ENCODE results near the gene TMEM51. TPM values are rescaled to one million over a fixed set of nuclear protein-coding genes. Genes with fewer than 3 reads are reported as not detected.
A peak's percentile ranks its signal among the peaks of the same experiment; 100 is the strongest.

TMEM51 gene
- total and polyA plus RNA-seq, 9 donors = 5.0 to 12.1 (median 8.0) TPM

- Histone ChIP-seq H3K27ac (ENCODE audit: low read length) (no peak overlapping the region), H3K4me1 (ENCODE audit: control insufficient read depth, insufficient read depth, low read length) (peaks cover 41% of the 10 kb centered on the region), H3K27me3 (ENCODE audit: control insufficient read depth, insufficient read depth, low read length) (no peaks in the 10 kb centered on the region), H3K36me3 (ENCODE audit: control insufficient read depth, insufficient read depth, low read length) (no peaks in the 10 kb centered on the region), H3K4me3 (ENCODE audit: low read length) (no peak overlapping the region), H3K9me3 (replicated peaks; ENCODE audit: control insufficient read depth, low read depth, low read length) (no peaks in the 10 kb centered on the region)
- 67% methylated on average over 5 of the region's 13 CpGs for WGBS (ENCODE audit: insufficient coverage)
- no peak for DNase-seq
Observed at GRCh38 chr1:15191770-15192169, 38.2 kb downstream of the TMEM51 start.

- 79% methylated on average over 9 of the region's 12 CpGs for WGBS (ENCODE audit: insufficient coverage)
- peak overlapping the region; percentile 42 for H3K27ac ChIP-seq (ENCODE audit: low read length)
- no peak overlapping the region for H3K4me3 ChIP-seq (ENCODE audit: low read length)
- peaks cover 30% of the 10 kb centered on the region for H3K4me1 ChIP-seq (ENCODE audit: control insufficient read depth, insufficient read depth, low read length)
- DNase-seq = no peak
- no peaks in the 10 kb centered on the region for H3K36me3 ChIP-seq (ENCODE audit: control insufficient read depth, insufficient read depth, low read length)
- H3K9me3 ChIP-seq (replicated peaks; ENCODE audit: control insufficient read depth, low read depth, low read length) = peaks cover 2% of the 10 kb centered on the region
- no peaks in the 10 kb centered on the region for H3K27me3 ChIP-seq (ENCODE audit: control insufficient read depth, insufficient read depth, low read length)
Observed at GRCh38 chr1:15192916-15193550, 39.5 kb downstream of the TMEM51 start.

DNA sequence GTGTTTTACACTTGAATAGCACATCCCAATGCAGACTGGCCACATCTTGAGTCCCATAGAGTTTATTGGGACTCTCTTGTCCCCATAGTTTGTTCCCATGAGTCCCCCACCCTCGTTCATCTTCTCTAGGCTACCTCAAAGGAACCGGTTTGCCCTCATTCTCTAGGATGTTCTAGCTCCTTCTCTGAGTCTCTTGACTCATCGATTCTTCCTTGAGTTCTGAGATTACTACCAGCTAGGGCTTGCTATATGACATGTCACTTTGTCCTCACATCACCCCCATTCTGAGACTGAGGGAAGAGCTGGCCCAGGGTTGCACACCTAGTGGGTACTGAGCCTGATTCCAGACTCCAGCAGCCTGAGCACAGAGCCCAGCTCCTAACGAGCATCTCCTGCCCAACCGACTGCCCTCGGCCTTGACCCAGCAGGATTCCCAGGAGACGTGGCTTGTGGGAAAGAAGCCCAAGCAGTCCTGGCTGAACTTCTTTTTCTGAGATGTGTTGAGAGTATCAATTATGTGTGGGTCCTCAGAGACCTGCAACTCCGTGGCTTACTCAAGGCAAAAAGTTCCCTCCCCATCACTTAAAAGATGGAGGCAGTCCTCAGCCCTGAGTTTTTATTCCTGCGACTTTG, 42.0 kb downstream of the TMEM51 start:
- WGBS (ENCODE audit: insufficient coverage) = 75% methylated on average over 8 of the region's 9 CpGs

DNA sequence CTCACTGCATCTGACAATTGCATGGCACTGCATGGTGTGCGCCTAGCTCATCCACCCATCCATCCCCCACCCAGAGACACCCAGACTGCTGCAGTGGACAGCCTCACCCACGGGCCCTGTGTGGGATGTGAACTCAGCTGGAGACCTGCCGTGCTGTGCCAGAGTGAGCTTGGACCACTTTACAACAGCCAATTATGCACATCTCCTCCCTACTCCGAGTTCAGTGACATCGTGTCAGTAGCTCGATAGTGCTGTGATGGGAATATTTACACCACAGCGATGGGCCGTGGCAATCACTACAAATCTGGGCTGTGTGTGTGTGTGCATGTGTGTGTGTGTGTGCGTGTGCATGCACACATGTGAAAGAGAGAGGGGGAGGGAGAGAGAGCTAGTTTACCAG, 42.5 kb downstream of the TMEM51 start:
- no peak overlapping the region for H3K27ac ChIP-seq (ENCODE audit: low read length)
- H3K9me3 ChIP-seq (replicated peaks; ENCODE audit: control insufficient read depth, low read depth, low read length) = peaks cover 3% of the 10 kb centered on the region
- no peak for DNase-seq
- H3K27me3 ChIP-seq (ENCODE audit: control insufficient read depth, insufficient read depth, low read length) = no peaks in the 10 kb centered on the region
- H3K4me3 ChIP-seq (ENCODE audit: low read length) = no peak overlapping the region
- WGBS (ENCODE audit: insufficient coverage) = 60% methylated on average over 6 of the region's 9 CpGs
- no peaks in the 10 kb centered on the region for H3K36me3 ChIP-seq (ENCODE audit: control insufficient read depth, insufficient read depth, low read length)
- H3K4me1 ChIP-seq (ENCODE audit: control insufficient read depth, insufficient read depth, low read length) = peaks cover 13% of the 10 kb centered on the region

More for the DNA sequence above, 42.0 kb downstream of the TMEM51 start:
- Histone ChIP-seq H3K4me1 (ENCODE audit: control insufficient read depth, insufficient read depth, low read length) (peaks cover 14% of the 10 kb centered on the region), H3K27me3 (ENCODE audit: control insufficient read depth, insufficient read depth, low read length) (no peaks in the 10 kb centered on the region), H3K9me3 (replicated peaks; ENCODE audit: control insufficient read depth, low read depth, low read length) (peaks cover 3% of the 10 kb centered on the region), H3K36me3 (ENCODE audit: control insufficient read depth, insufficient read depth, low read length) (no peaks in the 10 kb centered on the region), H3K4me3 (ENCODE audit: low read length) (no peak overlapping the region), H3K27ac (ENCODE audit: low read length) (no peak overlapping the region)
- DNase-seq = no peak

DNA sequence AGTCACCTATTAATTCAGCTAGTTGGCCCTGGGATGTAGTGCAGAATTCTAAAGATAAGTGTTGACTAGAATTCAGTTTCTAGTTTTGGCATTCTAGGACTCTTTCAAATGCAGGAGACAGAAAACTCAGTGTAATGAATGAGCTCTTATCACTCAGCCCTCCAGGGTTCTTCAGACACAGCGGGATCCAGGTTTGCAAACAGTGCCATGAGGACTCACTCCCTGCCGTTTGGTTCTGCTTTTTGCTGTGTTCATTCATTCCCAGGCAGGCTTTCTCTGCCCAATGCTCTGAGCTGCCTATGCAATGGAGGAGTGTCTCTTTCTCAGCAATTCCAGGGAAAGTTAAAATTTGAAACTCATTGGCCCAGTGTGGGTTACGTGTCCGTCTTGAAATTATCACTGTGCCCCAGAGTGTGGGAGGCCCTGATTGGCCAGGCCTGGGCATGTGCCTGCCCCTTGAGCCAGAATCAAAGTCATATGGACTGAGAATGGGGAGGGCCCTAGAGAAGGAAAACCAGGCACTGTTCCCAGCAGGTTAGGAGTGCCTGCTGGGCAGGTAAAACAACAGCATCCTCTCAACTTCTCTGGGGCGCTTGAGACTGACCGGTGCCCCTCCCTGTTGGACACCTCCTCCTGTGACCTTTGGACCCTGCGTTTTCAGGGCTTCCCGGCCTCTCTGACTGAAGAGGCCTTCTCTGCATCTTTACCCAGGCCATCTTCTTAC, 43.4 kb downstream of the TMEM51 start:
- 59% methylated on average over 8 of the region's 8 CpGs for WGBS (ENCODE audit: insufficient coverage)
- no peak for DNase-seq
- Histone ChIP-seq H3K36me3 (ENCODE audit: control insufficient read depth, insufficient read depth, low read length) (no peaks in the 10 kb centered on the region), H3K27ac (ENCODE audit: low read length) (no peak overlapping the region), H3K27me3 (ENCODE audit: control insufficient read depth, insufficient read depth, low read length) (no peaks in the 10 kb centered on the region), H3K4me1 (ENCODE audit: control insufficient read depth, insufficient read depth, low read length) (peaks cover 8% of the 10 kb centered on the region), H3K9me3 (replicated peaks; ENCODE audit: control insufficient read depth, low read depth, low read length) (peaks cover 3% of the 10 kb centered on the region), H3K4me3 (ENCODE audit: low read length) (no peak overlapping the region)

DNA sequence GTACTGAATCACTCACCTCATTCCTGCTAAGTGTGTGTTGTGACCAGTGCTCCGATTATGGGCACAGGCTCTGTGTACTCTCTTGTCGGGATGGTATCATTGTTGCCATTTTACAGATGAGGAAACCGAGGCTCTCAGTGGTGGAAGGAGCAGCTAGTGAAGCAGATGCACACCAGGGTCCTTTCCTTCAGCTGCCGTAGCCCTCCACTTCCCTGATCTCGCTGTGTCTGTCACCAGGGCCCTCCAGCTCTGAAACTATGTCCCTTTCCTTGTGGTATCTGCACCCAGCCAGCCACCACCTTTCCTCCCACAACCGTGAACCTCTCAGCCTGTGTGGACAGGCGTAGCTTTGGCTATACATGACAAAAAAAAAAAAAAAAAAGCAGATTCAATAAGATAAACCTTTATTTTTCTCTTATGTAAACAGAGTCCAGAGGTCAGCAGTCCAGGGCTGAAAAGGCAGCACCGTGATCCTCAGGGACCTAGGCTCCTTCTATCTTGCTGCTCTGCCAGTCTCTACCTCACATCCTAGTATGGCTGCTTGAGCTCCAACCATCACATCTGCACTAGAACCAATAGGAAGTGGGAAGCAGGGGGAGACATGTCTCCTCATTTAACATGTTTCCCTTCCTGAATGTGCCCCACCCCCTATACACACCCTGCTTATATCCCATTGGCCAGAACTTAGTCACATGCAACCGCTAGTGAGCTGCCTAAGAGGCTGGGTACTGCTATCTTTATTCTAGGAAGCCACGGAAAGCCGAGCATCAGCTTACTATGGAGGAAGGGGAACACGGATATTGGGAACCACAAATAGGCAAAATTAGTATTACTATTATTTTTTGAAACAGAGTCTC, 44.3 kb downstream of the TMEM51 start:
- peaks cover 4% of the 10 kb centered on the region for H3K4me1 ChIP-seq (ENCODE audit: control insufficient read depth, insufficient read depth, low read length)
- no peak overlapping the region for H3K27ac ChIP-seq (ENCODE audit: low read length)
- H3K27me3 ChIP-seq (ENCODE audit: control insufficient read depth, insufficient read depth, low read length) = no peaks in the 10 kb centered on the region
- 84% methylated on average over 4 of the region's 12 CpGs for WGBS (ENCODE audit: insufficient coverage)
- no peaks in the 10 kb centered on the region for H3K36me3 ChIP-seq (ENCODE audit: control insufficient read depth, insufficient read depth, low read length)
- H3K4me3 ChIP-seq (ENCODE audit: low read length) = no peak overlapping the region
- peaks cover 3% of the 10 kb centered on the region for H3K9me3 ChIP-seq (replicated peaks; ENCODE audit: control insufficient read depth, low read depth, low read length)
- no peak for DNase-seq

GRCh38 chr1:15198684-15199083, 45.1 kb downstream of the TMEM51 start:
- Histone ChIP-seq H3K4me1 (ENCODE audit: control insufficient read depth, insufficient read depth, low read length) (no peaks in the 10 kb centered on the region), H3K9me3 (replicated peaks; ENCODE audit: control insufficient read depth, low read depth, low read length) (peaks cover 3% of the 10 kb centered on the region), H3K4me3 (ENCODE audit: low read length) (no peak overlapping the region), H3K36me3 (ENCODE audit: control insufficient read depth, insufficient read depth, low read length) (no peaks in the 10 kb centered on the region), H3K27ac (ENCODE audit: low read length) (no peak overlapping the region), H3K27me3 (ENCODE audit: control insufficient read depth, insufficient read depth, low read length) (no peaks in the 10 kb centered on the region)
- no peak for DNase-seq
- WGBS (ENCODE audit: insufficient coverage) = 89% methylated on average over 7 of the region's 8 CpGs

GRCh38 chr1:15201221-15201620, 47.7 kb downstream of the TMEM51 start:
- 65% methylated on average over 2 of the region's 4 CpGs for WGBS (ENCODE audit: insufficient coverage)
- Histone ChIP-seq H3K9me3 (replicated peaks; ENCODE audit: control insufficient read depth, low read depth, low read length) (peaks cover 3% of the 10 kb centered on the region), H3K27ac (ENCODE audit: low read length) (no peak overlapping the region), H3K4me1 (ENCODE audit: control insufficient read depth, insufficient read depth, low read length) (peaks cover under 1% of the 10 kb centered on the region), H3K4me3 (ENCODE audit: low read length) (no peak overlapping the region), H3K27me3 (ENCODE audit: control insufficient read depth, insufficient read depth, low read length) (no peaks in the 10 kb centered on the region), H3K36me3 (ENCODE audit: control insufficient read depth, insufficient read depth, low read length) (no peaks in the 10 kb centered on the region)
- no peak for DNase-seq

- Histone ChIP-seq H3K9me3 (replicated peaks; ENCODE audit: control insufficient read depth, low read depth, low read length) (peaks cover 3% of the 10 kb centered on the region), H3K36me3 (ENCODE audit: control insufficient read depth, insufficient read depth, low read length) (no peaks in the 10 kb centered on the region), H3K4me3 (ENCODE audit: low read length) (no peak overlapping the region), H3K27me3 (ENCODE audit: control insufficient read depth, insufficient read depth, low read length) (no peaks in the 10 kb centered on the region), H3K4me1 (ENCODE audit: control insufficient read depth, insufficient read depth, low read length) (peaks cover 8% of the 10 kb centered on the region), H3K27ac (ENCODE audit: low read length) (no peak overlapping the region)
- no peak for DNase-seq
- WGBS (ENCODE audit: insufficient coverage) = 58% methylated on average over 5 of the region's 13 CpGs
Observed at GRCh38 chr1:15201849-15202551, 48.5 kb downstream of the TMEM51 start.

Measured in muscle of leg (tissue), 11 donors.